Ovary (tissue), 3 donors: ENCODE data around the gene AGMO.

Experiments used
- CTCF ChIP-seq, 3 donors: fragments of 450-650 bp in 2 of 3; fragments of 200-600 bp in 1 of 3; IDR thresholded peaks; one replicate each; pipeline versions ENCODE4 v1.5.1 to v1.8.0; 2016 to 2022; ENCODE audit warnings: antibody characterized with exemption in 3 of 3, mild to moderate bottlenecking in 1 of 3
- EP300 ChIP-seq: sonication (generic); formaldehyde crosslinking; IDR thresholded peaks from one replicate; pipeline ENCODE4 v1.6.1; 2017; ENCODE audit warnings: antibody characterized with exemption
- POLR2A ChIP-seq: fragments of 450-650 bp; IDR thresholded peaks from one replicate; pipeline ENCODE4 v1.6.1; 2017; ENCODE audit warnings: antibody characterized with exemption, mild to moderate bottlenecking, moderate library complexity
- donor health status: DM: no; HTN: no; CAD: no.

- TF ChIP-seq CTCF (IDR thresholded peaks at IDR 0.05): no peak
- no peak for TF ChIP-seq POLR2A
- no peak for TF ChIP-seq EP300
These were observed 386.7 kb downstream of the AGMO start for GRCh38 chr7:15175152-15175551.
